K562 (cell line): ENCODE results near the gene FXYD1. TPM values are rescaled to one million over a fixed set of nuclear protein-coding genes. Genes with fewer than 3 reads are reported as not detected.

ENCODE experiments used
- AFF1 ChIP-seq, 2 experiments: fragments of 450-650 bp; IDR thresholded peaks; 2 replicates each; pipeline ENCODE4 v1.6.1; 2018; ENCODE audit warnings: mild to moderate bottlenecking in 2 of 2, low read depth in 1 of 2; ENCODE audit not compliant: partially characterized antibody in 2 of 2
- BRD9 ChIP-seq: fragments of 450-650 bp; IDR thresholded peaks from 2 replicates; pipeline ENCODE4 v1.6.1; 2018; ENCODE audit warnings: low read depth; ENCODE audit not compliant: partially characterized antibody
- EP400 ChIP-seq: fragments of 450-650 bp; IDR thresholded peaks from 2 replicates; pipeline ENCODE4 v1.6.1; 2017; ENCODE audit warnings: antibody characterized with exemption, mild to moderate bottlenecking, moderate library complexity
- FUS ChIP-seq: fragments of 200-400 bp; formaldehyde crosslinking; optimal IDR thresholded peaks from 2 replicates; pipeline ENCODE3; 2017; ENCODE audit warnings: low read depth, low read length
- HMGN3 ChIP-seq: IDR thresholded peaks from 2 replicates; pipeline ENCODE4 v1.6.1; 2011; ENCODE audit warnings: borderline replicate concordance, low read depth, mild to moderate bottlenecking, mixed read lengths, low read length; ENCODE audit not compliant: insufficient read length; ENCODE audit errors: extremely low read depth
- TBP ChIP-seq: optimal IDR thresholded peaks from 2 replicates; pipeline ENCODE3; 2011; ENCODE audit warnings: low read depth, low read length, improper control_type of control experiment
- ZBTB49 ChIP-seq: sonication (generic); formaldehyde crosslinking; IDR thresholded peaks from 2 replicates; pipeline ENCODE4 v1.8.0; 2022; ENCODE audit warnings: missing genetic modification reagents, mild to moderate bottlenecking, borderline replicate concordance
- ZNF41 ChIP-seq: fragments of 250-450 bp; sonication (Bioruptor Pico); conservative IDR thresholded peaks from 2 replicates; pipeline ENCODE4 v1.4.0; 2020; ENCODE audit warnings: mild to moderate bottlenecking
- polyA plus RNA-seq, 8 experiments: library from polyadenylated mRNA; depleted of rRNA in 4 of 8; stranded (reverse) in 5 of 8; unstranded in 3 of 8; fragments of >200 nt; fragmentation: Nextera tagmentation in 2 of 8; fragmentation: Illumina TruSeq in 1 of 8; extraction: Ambion mirVana in 2 of 8; extraction: Trizol in 1 of 8; gene quantifications; 2 replicates each; pipeline versions ENCODE4 v1.2.1 to v1.2.3, GENCODE V29; 2011 to 2014; ENCODE audit warnings: inconsistent platforms in 1 of 8, missing spikeins in 1 of 8
- total RNA-seq, 7 experiments: library from RNA; depleted of rRNA in 6 of 7; stranded (reverse); fragments of >200 nt in 6 of 7; fragmentation: Illumina TruSeq in 2 of 7; extraction: Trizol in 2 of 7; gene quantifications; 2 replicates each; pipeline versions ENCODE4 v1.2.1 to v1.2.3, GENCODE V29; 2011 to 2021; ENCODE audit warnings: low replicate concordance in 1 of 7
- TF ChIP-seq, protein P1 (sequence below): sonication (generic); formaldehyde crosslinking; IDR thresholded peaks from 2 replicates; pipeline ENCODE4 v1.8.0; 2022; ENCODE audit warnings: mild to moderate bottlenecking, missing genetic modification reagents

Gene FXYD1
- total and polyA plus RNA-seq, 9 of the 15 experiments (the other 6 are each of a cell fraction or from before 2014, with no cell fraction given), result 0.40 to 3.2 (median 1.8) TPM; not detected in 3

DNA sequence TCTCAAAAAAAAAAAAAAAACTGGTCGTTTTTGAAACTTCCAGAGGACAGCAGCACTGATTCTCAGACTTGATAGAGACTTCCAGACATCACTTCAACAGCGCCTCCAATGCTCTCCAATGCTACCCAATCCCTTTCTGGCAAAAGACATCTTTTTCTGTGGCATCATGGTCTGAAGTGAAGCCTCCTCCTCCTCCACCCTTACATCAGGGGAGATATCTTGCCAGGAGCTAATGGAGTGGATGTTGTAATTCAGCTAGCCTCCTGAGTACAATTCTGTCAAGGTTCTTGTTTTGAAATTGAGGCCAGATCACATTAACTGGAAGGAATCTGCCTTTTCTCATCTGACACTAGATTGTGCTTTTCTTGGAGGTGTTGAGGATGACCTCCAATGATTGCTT, 40.1 kb downstream of the FXYD1 start (continued):
- no peak for TF ChIP-seq EP400
- TF ChIP-seq ZBTB49 (CRISPR knock-in tag), result no peak
- TF ChIP-seq ZNF41 (CRISPR knock-in tag), result no peak
- no peak for TF ChIP-seq BRD9
- TF ChIP-seq FUS, result no peak
- no peak for TF ChIP-seq TBP
- TF ChIP-seq HMGN3, result no peak
- TF ChIP-seq AFF1 (IDR thresholded peaks at IDR 0.05; ENCODE audit: low read depth in 1 of 2, partially characterized antibody in 2 of 2), result no peak
- TF ChIP-seq, protein P1, sequence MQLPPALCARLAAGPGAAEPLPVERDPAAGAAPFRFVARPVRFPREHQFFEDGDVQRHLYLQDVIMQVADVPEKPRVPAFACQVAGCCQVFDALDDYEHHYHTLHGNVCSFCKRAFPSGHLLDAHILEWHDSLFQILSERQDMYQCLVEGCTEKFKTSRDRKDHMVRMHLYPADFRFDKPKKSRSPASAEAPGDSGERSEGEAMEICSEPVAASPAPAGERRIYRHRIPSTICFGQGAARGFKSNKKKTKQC (CRISPR knock-in tag), result no peak
